ENCODE data around the gene MRPL57. TPM values are rescaled to one million over a fixed set of nuclear protein-coding genes. Genes with fewer than 3 reads are reported as not detected.

The MRPL57 gene
- total and polyA plus RNA-seq, 2 of the 8 experiments (the other 6 are each of a cell fraction or from before 2014, with no cell fraction given), result 29.9 to 34.1 TPM

DNA sequence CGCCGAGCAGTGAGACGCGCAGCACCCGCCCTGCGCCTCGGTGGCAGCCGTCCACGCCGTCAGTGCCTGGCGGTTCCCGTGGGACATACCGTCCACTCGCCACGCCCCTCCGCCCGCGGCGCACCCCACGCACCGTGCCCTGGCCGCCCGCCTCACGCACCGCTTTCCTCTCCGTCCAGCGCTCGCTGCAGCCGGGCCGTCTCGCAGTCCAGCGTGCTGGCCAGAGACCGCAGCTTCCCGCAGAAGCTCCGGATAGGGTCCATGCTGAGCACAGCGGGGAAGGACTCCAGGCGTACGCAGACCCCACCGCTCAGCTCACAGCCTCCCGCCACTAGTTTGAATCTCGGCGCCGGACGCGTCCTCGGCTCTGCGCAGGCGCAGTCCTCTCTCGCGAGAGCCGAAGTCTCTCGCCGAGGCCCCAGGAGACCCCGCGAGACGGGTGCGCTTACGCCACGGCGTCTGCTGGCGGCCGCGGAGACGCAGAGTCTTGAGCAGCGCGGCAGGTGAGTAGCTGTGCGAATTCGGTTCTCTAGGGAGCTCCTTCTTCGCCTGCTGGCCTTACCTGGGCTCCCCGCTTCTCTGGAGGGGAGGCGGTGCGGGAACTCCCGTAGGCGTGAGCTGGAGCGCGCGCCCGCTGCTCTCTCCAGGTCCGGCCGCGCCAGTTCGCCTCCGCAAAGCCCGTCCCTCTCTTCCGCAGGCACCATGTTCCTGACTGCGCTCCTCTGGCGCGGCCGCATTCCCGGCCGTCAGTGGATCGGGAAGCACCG is at the start of gene MRPL57, which contains the start of gene SKA3 (continued):
- TF ChIP-seq KDM5A (IDR thresholded peaks at IDR 0.05; ENCODE audit: low read length) (no peak), PHF8 (conservative IDR thresholded peaks at IDR 0.05; ENCODE audit: low read depth, low read length) (peak; percentile 96), RFX5 (IDR thresholded peaks at IDR 0.05; ENCODE audit: borderline replicate concordance, low read depth, low read length) (no peak), ASH2L (IDR thresholded peaks at IDR 0.05; ENCODE audit: low read length) (peak; percentile 85), EZH2 (IDR thresholded peaks at IDR 0.05; ENCODE audit: low read depth, low read length, severe bottlenecking) (no peak), BACH1 (IDR thresholded peaks at IDR 0.05; ENCODE audit: low read length) (peak; percentile 49; the same call in 1 of the 2 replicates), KDM1A (IDR thresholded peaks at IDR 0.05; ENCODE audit: borderline replicate concordance, low read length) (no peak), SIRT6 (IDR thresholded peaks at IDR 0.05; ENCODE audit: low read length) (no peak), HDAC2 (IDR thresholded peaks at IDR 0.05; ENCODE audit: borderline replicate concordance in 1 of 2, low read depth in 2 of 2, low read length in 2 of 2) (peak in 1 of 2 experiments; percentile 70; a peak in 2 of 4 replicates), CREB1 (IDR thresholded peaks at IDR 0.05) (no peak), NRF1 (IDR thresholded peaks at IDR 0.05; ENCODE audit: low read depth, low read length) (peak; percentile 80), ZNF274 (IDR thresholded peaks at IDR 0.05; ENCODE audit: borderline replicate concordance, extremely low read depth, low read length) (no peak), TAF7 (optimal IDR thresholded peaks at IDR 0.05; ENCODE audit: borderline replicate concordance, low read depth, low read length) (peak; percentile 85), CEBPB (IDR thresholded peaks at IDR 0.05; ENCODE audit: low read depth, low read length) (no peak), TEAD4 (IDR thresholded peaks at IDR 0.05; ENCODE audit: low read depth, low read length) (peak; percentile 50; the same call in 1 of the 2 replicates), GABPA (IDR thresholded peaks at IDR 0.05; ENCODE audit: borderline replicate concordance, insufficient read depth, low read length) (no peak), KDM4A (IDR thresholded peaks at IDR 0.05; ENCODE audit: low read depth, low read length, severe bottlenecking) (peak; percentile 100), BCL11A (IDR thresholded peaks at IDR 0.05; ENCODE audit: low read depth in 2 of 2, low read length in 2 of 2) (no peak), CHD2 (IDR thresholded peaks at IDR 0.05; ENCODE audit: low read length) (peak; percentile 100), JUND (IDR thresholded peaks at IDR 0.05; ENCODE audit: low read length) (no peak), SRF (IDR thresholded peaks at IDR 0.05; ENCODE audit: low read depth, low read length) (no peak), YY1 (IDR thresholded peaks at IDR 0.05; ENCODE audit: low read depth, low read length) (0 out of 2 replicates have a peak, but pooled peaks have one; percentile 43), MAFK (IDR thresholded peaks at IDR 0.05; ENCODE audit: low read depth, low read length) (no peak)
- TF ChIP-seq, protein P1, sequence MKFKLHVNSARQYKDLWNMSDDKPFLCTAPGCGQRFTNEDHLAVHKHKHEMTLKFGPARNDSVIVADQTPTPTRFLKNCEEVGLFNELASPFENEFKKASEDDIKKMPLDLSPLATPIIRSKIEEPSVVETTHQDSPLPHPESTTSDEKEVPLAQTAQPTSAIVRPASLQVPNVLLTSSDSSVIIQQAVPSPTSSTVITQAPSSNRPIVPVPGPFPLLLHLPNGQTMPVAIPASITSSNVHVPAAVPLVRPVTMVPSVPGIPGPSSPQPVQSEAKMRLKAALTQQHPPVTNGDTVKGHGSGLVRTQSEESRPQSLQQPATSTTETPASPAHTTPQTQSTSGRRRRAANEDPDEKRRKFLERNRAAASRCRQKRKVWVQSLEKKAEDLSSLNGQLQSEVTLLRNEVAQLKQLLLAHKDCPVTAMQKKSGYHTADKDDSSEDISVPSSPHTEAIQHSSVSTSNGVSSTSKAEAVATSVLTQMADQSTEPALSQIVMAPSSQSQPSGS (IDR thresholded peaks at IDR 0.05; ENCODE audit: low read length), result peak; percentile 90

Measured in H1 (cell line).